Measurements from ENCODE around the gene DAAM1.

- TF ChIP-seq EZH2 (IDR thresholded peaks at IDR 0.05; ENCODE audit: borderline replicate concordance, insufficient read depth, low read depth, low read length, poor library complexity, severe bottlenecking) (no peak), CTCF (IDR thresholded peaks at IDR 0.05) (no peak)
Measured at GRCh38 chr14:59394268-59394667, 205.8 kb downstream of the DAAM1 start.
